HCEC 1CT (cell line): ENCODE results near the gene KCNK5.

Experiments used
- DNase-seq: peaks from one replicate; pipeline ENCODE4 v3.0.0-alpha.2; 2017

Gene KCNK5

GRCh38 chr6:39228992-39229767 lies at the start of gene KCNK5:
TSS of gene KCNK5 (minus strand) at chr6:39229475. CDS start at chr6:39229111, 364 bp downstream.
- DNase-seq = no peak

- DNase-seq = no peak
Measured at GRCh38 chr6:39276379-39276995, 47.2 kb upstream of the KCNK5 start.

DNA sequence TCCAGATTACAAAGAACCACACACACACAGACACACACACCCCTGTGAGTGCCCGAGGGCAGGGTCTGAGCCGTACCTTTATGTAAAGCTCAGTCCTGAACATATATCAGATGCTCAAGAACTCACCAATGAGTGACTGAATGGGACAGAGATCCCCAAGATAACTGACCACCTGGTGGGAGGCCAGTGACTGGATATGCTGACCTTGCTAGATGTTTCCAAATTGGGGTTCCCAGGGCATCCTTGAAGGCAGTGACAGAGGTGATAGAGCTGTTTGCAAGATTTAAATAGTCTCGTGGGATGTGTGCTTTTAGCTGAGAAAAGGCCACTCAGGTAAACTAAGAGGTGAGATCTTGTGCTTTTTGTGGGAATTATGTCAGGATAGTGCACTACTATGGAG lies 45.6 kb upstream of the KCNK5 start:
- DNase-seq = no peak

- no peak for DNase-seq
Measured at GRCh38 chr6:39274471-39274870, 45.2 kb upstream of the KCNK5 start.

DNA sequence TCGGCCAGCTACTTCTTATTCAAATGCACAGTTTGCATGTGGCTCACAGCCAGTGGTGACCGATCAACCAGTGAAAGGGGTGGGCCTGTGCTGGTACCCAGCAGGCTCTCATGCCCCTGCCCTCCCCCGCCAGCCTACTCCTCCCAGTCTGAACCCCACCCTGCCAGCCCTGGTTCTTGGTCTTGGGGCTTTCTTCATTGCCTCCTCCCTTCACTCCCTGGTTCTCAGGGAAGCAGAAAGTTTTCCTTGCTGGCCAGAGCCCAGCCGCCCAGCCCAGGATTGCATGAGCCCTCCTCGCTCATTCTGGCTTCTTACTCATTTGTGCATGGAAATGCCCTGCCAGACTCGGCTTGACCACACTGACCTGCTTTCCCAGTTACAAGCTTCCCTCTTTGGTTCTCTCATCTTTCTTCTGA lies 44.1 kb upstream of the KCNK5 start:
- DNase-seq = no peak

- no peak for DNase-seq
Measured at GRCh38 chr6:39269961-39270360, 40.7 kb upstream of the KCNK5 start.

DNA sequence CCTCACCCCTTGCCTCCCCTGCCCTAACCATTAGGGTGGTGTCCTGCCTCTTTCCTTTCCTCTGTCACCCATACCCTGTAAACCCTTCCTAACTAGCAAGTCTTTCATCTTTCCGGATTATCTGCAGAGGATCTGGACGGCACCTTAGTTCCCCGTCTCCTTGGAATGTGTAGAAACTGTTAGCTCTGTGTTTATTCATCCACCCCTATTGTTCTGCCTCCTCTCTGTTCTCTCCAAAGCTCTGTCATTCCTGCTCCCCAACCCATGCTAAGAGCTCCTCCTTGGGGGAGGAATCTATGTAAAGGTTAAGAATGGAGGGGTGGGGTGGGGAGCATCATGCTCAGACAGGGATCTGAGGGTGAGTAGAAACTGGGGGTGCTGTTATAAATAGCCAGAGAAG lies 39.4 kb upstream of the KCNK5 start:
- no peak for DNase-seq

GRCh38 chr6:39268171-39268570 lies 38.9 kb upstream of the KCNK5 start:
- no peak for DNase-seq

DNA sequence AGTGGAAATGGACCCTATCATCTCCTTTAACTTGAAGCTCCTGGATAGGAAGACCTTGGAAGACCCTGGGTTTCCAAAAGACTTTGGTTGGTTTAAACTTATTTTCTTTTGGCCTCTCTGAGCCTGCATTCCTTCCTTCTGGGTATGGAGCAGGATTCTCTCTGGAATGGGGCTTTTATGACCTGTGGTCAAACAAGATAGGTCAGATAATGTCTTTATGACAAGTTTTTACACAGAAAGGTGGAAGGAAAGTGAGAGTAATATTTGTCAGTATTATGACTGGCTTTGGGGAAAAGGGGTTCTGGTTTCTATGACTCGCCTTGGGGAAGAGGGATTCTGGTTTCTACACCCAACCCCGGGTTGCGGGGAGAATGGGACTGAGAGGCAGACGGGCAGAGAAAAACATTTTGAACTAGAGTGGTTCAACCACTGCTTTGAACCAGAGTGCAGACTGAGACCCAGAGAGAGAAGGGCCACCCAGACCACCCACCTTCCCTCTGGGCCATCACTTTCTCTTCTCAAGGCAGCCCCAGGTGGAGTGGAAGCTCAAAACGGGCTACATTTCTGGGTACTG lies 37.6 kb upstream of the KCNK5 start:
- DNase-seq = no peak

DNA sequence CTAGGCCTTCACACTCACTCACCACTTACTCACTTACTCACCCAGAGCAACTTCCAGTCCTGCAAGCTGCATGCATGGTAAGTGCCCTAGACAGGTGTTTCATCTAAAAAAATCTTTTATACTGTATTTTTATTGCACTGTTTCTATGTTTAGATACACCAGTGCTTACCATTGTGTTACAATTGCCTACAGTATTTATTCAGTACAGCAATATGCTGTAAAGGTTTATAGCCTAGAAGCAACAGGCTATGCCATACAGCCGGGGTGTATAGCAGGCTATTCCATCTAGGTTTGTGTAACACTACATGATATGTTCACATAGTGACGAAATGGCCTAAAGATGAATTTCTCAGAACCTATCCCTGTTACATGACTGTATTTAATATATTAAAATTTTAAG lies 37.1 kb upstream of the KCNK5 start:
- no peak for DNase-seq

DNA sequence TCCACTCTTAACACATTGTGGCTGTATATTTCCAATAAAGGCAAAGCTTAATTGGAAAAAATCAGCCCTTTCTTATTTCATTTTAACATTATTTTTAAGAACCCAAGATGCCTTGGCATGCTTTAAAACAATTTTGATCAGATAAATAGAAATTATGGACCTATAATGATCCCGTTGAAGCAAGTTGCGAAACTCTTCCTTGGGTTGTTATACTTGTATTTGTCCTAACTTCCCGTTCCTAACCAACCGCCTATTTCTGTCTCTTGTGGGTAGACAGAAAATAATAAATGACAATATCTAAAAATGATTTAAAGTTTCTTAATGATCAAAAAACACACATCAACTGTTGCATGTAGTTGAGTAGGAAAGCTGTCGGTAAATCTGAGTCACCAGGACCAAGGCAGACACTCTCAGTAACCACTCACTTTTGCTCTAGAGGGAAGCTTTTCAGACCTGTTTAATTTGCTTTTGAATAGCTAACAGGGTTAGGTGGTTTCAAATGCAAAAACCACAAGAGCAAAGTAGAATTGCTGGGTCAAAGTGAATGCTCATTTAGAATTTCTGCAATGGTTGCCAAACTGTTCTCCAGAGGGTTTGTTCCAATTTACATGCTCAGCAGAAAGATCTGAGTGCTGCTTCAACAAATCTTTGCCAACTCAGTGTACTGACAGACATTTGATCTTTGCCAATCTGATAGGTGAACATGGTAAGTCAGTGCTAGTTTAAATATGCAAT lies 34.2 kb upstream of the KCNK5 start:
- no peak for DNase-seq

GRCh38 chr6:39261751-39262150 lies 32.5 kb upstream of the KCNK5 start:
- no peak for DNase-seq

GRCh38 chr6:39260953-39261352 lies 31.7 kb upstream of the KCNK5 start:
- DNase-seq = no peak

- DNase-seq = no peak
Measured at GRCh38 chr6:39260456-39260855, 31.2 kb upstream of the KCNK5 start.

DNA sequence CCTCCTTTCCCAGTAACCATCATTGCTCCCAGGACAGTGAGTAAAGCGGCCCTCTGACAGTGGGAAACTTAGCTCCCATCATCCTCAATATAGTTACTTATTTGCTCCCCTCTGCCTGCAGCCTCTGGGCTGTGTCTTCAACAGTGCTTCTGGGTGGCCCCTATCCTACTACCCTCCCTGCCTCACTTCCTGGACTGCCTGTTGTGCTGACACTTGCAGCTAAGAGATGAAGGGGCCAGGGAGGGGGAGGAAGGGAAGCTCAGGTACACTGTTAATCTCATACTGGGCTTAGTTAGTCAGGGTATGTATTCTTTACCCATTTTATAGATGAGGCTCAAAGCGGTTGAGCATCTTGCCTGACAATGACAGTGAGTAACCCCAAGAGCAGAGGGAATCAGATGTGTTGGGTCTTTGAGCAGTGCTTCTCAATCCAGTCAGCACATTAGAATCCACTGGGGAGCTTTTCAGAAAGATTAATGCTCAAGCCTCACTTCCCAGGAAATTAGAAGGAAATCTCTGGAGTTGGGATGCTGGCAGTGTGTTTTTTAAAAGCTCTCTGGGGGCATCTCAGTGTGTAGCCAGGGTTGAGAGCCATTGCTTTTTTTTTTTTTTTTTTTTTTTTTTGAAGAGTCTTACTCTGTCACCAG lies 27.1 kb upstream of the KCNK5 start:
- DNase-seq = no peak

GRCh38 chr6:39254999-39255535 lies 25.8 kb upstream of the KCNK5 start:
- DNase-seq = no peak

DNA sequence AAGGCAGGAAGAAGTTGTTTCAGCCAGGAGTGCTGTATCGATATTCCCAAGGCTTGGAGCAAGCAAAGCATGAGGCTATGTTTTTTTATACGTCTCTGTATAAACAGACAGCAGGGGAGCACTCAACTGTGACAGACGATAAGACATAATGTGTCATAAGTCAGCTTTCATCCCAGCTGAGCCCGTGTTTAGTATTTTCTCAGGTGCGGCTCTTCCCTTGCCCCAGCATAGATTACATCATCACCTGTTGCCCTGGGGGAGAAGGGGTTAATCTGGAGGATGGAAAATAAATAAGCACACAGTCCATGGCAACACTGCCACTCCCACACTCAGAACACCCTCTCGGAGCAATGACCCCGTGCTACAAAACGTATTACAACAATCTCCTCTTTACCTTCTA lies 22.1 kb upstream of the KCNK5 start:
- no peak for DNase-seq

DNA sequence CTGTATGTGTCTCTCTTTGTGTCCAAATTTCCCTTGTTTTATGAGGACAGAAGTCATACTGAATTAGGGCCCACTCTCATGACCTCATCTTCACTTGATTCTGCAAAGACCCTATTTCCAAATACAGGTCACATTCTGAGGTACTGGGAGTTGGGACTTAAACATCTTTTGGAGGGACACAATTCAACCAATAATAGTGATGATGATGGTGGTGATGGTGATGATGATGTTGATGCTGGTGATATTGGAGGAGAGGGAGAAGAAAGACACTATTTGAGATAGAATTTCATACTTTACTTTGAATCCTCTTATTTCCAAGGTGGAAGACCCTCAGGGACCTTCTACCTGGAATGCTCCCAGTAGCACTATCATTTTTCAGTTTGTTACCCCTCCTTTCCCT lies 21.2 kb upstream of the KCNK5 start:
- DNase-seq = no peak

- no peak for DNase-seq
Measured at GRCh38 chr6:39249278-39249677, 20.0 kb upstream of the KCNK5 start.

DNA sequence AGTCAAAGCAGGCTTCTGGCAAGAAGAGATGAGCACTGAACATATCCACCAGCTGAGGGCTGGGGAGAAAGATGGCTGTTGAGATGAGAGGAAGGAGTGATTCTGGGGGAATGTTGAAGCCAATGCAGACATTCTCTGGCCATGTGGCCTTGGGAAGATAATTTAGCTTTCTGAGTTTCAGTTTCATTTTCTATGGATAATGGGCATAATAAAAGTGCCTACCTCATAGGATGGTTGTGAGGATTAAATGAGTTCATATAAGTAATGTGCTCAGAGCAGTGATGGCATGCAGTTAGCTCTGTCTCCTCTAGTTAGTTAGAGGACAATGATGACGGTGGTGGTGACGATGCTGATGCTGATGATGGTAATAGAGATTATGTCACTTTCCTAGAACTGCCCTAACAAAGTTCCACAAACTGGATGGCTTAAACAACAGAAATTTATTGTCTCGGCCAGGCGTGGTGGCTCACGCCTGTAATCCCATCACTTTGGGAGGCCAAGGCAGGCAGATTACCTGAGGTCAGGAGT lies 18.5 kb upstream of the KCNK5 start:
- DNase-seq = no peak

GRCh38 chr6:39243809-39244208 lies 14.5 kb upstream of the KCNK5 start:
- DNase-seq = no peak

DNA sequence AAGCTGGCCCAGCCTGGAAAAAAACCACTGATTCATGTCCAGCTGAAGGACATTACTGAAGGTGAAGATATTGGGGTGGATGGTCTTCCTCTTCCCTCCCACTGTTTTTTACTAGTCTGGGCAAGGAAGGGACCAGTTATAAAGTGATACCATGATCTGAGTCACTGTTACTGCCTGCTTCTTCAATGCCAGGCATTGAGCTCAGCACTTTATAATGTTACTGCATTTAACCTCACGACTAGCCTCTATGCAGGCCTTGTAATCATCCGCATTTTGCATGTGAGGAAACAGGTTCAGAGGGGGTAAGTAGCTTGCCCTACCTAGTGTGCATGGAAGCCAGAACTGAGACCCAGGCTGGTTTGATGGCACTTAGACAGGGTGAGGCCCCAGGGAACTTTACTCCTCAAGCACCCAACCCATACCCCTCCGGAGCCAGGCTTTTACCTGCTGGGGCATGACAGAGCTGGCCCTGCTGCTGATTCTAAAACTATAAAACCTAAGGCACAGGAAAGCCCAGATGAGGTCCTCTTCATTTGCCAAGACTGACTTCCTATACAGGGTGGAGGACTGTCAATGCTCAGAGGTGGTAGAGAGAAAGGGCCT lies 11.0 kb upstream of the KCNK5 start:
- no peak for DNase-seq
